PC-9 (cell line): ENCODE results near the gene BLM. TPM values are rescaled to one million over a fixed set of nuclear protein-coding genes. Genes with fewer than 3 reads are reported as not detected.
A peak's percentile ranks its signal among the peaks of the same experiment; 100 is the strongest.

Experiments
- BruUV-seq: library from RNA; stranded (reverse); fragments of 400-500 nt; replicated peaks from 2 replicates; lab custom pipeline; 2021; lab: Mats Ljungman, UMichigan
- CTCF ChIA-PET: fragments of 300-600 bp; sonication (Branson Sonifier 250); formaldehyde crosslinking; loops from one replicate; lab custom pipeline; 2022; ENCODE audit warnings: antibody characterized with exemption; lab: Charles Lee
- POLR2A ChIA-PET: fragments of 300-600 bp; sonication (Branson Sonifier 250); formaldehyde crosslinking; loops from one replicate; lab custom pipeline; 2022; ENCODE audit warnings: antibody characterized with exemption; ENCODE audit not compliant: unreplicated experiment; lab: Charles Lee
- DNase-seq, 2 experiments: peaks; one replicate each; pipeline versions ENCODE4 v3.0.0 to v3.0.0-alpha.2; 2015 to 2022; ENCODE audit warnings: mixed read lengths in 1 of 2
- H2AFZ ChIP-seq: fragments of 200-600 bp; sonication (generic); 2 replicates; pipeline ENCODE4 v1.8.1; 2017; ENCODE audit warnings: antibody characterized with exemption
- H3F3A ChIP-seq: fragments of 200-600 bp; sonication (generic); 2 replicates; pipeline ENCODE4 v1.8.1; 2017; ENCODE audit warnings: antibody characterized with exemption, mild to moderate bottlenecking, low read depth; ENCODE audit not compliant: insufficient read depth
- H3K27ac ChIP-seq: fragments of 200-600 bp; sonication (generic); 2 replicates; pipeline ENCODE4 v1.6.1; 2016; ENCODE audit warnings: mixed run types
- H3K27me3 ChIP-seq: fragments of 200-600 bp; sonication (generic); 2 replicates; pipeline ENCODE4 v1.6.1; 2016; ENCODE audit warnings: low read depth, mixed run types; ENCODE audit not compliant: insufficient read depth
- H3K36me3 ChIP-seq: fragments of 200-600 bp; sonication (generic); 2 replicates; pipeline ENCODE4 v1.6.1; 2016; ENCODE audit warnings: low read depth, mixed run types
- H3K4me1 ChIP-seq: fragments of 200-600 bp; sonication (generic); replicated peaks from 2 replicates; pipeline ENCODE4 v1.6.1; 2016; ENCODE audit warnings: mixed run types; ENCODE audit not compliant: insufficient read depth
- H3K4me2 ChIP-seq: fragments of 200-600 bp; sonication (generic); 2 replicates; pipeline ENCODE4 v1.6.1; 2017; ENCODE audit warnings: mixed run types
- H3K4me3 ChIP-seq: fragments of 200-600 bp; sonication (generic); 2 replicates; pipeline ENCODE4 v1.6.1; 2016; ENCODE audit warnings: mixed run types
- H3K79me2 ChIP-seq: fragments of 200-600 bp; sonication (generic); 2 replicates; pipeline ENCODE4 v1.6.1; 2017; ENCODE audit warnings: low read depth, mixed run types
- H3K9me2 ChIP-seq: fragments of 200-600 bp; sonication (generic); 2 replicates; pipeline ENCODE4 v1.8.1; 2017; ENCODE audit warnings: mild to moderate bottlenecking; ENCODE audit not compliant: insufficient read depth
- H3K9me3 ChIP-seq: fragments of 200-600 bp; sonication (generic); 2 replicates; pipeline ENCODE4 v1.8.1; 2016; ENCODE audit warnings: low read depth; ENCODE audit not compliant: insufficient read depth
- H4K20me1 ChIP-seq: fragments of 200-600 bp; sonication (generic); 2 replicates; pipeline ENCODE4 v1.8.1; 2017; ENCODE audit not compliant: insufficient read depth
- EZH2 ChIP-seq: fragments of 200-600 bp; sonication (generic); IDR thresholded peaks from 2 replicates; pipeline ENCODE4 v1.8.0; 2017; ENCODE audit warnings: antibody characterized with exemption, low read depth
- intact Hi-C: fragments of 100-400 bp; cut with micrococcal nuclease; formaldehyde crosslinking; loops from one replicate; pipeline ENCODE4 v1.10.0; 2022; ENCODE audit not compliant: unreplicated experiment
- total RNA-seq: library from RNA; stranded (reverse); gene quantifications from 2 replicates; pipeline ENCODE4 v1.2.3, GENCODE V29; 2021
- TF ChIP-seq, protein P1 (sequence below): fragments of 200-600 bp; sonication (generic); conservative IDR thresholded peaks from 2 replicates; pipeline ENCODE4 v1.6.1; 2017; ENCODE audit warnings: mixed run types, antibody characterized with exemption, mild to moderate bottlenecking, moderate library complexity

Gene BLM
- total RNA-seq, 1 experiment from 2014 or later = 19.1 TPM

DNA sequence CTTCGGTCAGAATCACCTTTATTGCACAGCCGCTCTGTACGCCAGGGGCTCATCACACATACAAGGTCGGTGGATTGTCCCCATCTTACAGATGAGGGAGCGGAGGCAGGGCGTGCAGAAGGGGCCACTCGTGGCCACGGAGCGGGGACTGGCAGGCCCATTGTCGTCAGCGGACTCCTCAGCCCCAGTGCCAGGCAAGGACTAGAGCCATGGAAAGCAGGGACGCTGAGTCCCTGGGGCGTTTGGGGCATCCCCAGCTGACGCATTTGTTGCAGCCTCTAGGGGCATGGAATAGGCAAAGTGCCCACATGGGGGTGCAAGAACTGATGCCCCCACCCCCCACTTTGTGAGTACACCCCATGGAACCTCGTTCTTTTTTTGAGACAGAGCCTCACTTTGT lies 121.4 kb downstream of the BLM start:
- BruUV-seq = no TSS peak
- H3K9me2 ChIP-seq = no peaks in the 10 kb centered on the region
- no peak for DNase-seq
- no peak for TF ChIP-seq EZH2
- TF ChIP-seq, protein P1, sequence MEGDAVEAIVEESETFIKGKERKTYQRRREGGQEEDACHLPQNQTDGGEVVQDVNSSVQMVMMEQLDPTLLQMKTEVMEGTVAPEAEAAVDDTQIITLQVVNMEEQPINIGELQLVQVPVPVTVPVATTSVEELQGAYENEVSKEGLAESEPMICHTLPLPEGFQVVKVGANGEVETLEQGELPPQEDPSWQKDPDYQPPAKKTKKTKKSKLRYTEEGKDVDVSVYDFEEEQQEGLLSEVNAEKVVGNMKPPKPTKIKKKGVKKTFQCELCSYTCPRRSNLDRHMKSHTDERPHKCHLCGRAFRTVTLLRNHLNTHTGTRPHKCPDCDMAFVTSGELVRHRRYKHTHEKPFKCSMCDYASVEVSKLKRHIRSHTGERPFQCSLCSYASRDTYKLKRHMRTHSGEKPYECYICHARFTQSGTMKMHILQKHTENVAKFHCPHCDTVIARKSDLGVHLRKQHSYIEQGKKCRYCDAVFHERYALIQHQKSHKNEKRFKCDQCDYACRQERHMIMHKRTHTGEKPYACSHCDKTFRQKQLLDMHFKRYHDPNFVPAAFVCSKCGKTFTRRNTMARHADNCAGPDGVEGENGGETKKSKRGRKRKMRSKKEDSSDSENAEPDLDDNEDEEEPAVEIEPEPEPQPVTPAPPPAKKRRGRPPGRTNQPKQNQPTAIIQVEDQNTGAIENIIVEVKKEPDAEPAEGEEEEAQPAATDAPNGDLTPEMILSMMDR = no peak
- no peaks in the 10 kb centered on the region for H3K9me3 ChIP-seq
- H2AFZ ChIP-seq = no peak overlapping the region
- H4K20me1 ChIP-seq = no peaks in the 10 kb centered on the region
- H3K4me1 ChIP-seq = no peaks in the 10 kb centered on the region
- H3K79me2 ChIP-seq = no peaks in the 10 kb centered on the region
- CTCF ChIA-PET = no interaction called here
- H3K4me2 ChIP-seq = no peak overlapping the region
- POLR2A ChIA-PET = no interaction called here
- H3F3A ChIP-seq = no peaks in the 10 kb centered on the region
- intact Hi-C loops = no loop called here
- no peak overlapping the region for H3K4me3 ChIP-seq
- no peak overlapping the region for H3K27ac ChIP-seq
- no peaks in the 10 kb centered on the region for H3K27me3 ChIP-seq
- no peaks in the 10 kb centered on the region for H3K36me3 ChIP-seq

DNA sequence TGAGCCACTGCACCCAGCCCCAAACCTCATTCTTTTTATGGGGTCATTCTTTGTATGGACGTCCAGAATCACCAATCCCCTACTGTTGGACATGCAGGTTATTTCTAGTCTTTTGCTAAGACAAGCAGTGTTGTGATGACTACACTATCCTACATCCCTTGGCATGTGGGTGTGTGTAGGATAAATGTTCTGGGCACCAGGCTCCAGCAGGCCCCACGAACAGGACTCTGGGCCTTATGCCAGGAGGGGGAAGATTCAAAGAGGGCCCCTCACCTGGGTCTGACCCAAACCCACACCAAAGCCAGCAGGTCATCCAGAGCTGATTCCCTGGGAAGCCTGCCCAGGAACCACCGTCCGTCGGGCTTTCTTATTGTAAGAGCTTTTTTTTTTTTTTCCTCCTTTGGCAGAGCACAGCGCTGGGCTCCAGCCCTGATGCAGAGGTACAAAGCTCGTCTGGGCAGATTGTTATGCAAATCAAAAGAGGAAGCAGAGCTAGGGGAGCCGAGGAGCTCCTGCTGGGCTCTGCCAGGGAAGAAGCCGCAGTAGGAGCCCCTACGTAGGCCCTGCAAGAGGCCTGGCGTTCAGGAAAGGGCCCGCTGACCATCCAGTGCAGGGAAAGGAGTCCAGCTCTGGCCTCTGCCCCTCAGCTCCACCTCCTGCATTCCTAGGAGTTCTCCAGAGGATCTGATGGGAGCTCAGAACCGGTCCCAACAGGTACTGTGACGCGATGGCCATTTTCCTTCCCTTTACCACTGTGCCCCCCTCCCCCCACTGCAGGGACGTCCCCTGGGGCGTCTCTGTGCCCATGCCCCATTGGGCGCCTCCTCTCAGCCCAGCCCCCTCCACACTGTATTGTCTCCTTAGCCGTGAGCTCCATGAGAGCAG lies 122.3 kb downstream of the BLM start:
- ChIA-PET POLR2A (no interaction called here), CTCF (no interaction called here)
- no peak overlapping the region for H3K4me2 ChIP-seq
- H2AFZ ChIP-seq = no peak overlapping the region
- H3K27me3 ChIP-seq = no peaks in the 10 kb centered on the region
- H3K27ac ChIP-seq = no peak overlapping the region
- no peaks in the 10 kb centered on the region for H3K36me3 ChIP-seq
- no peaks in the 10 kb centered on the region for H3K79me2 ChIP-seq
- no TSS peak for BruUV-seq
- H3K4me3 ChIP-seq = no peak overlapping the region
- TF ChIP-seq EZH2 = no peak
- TF ChIP-seq, protein P1 = no peak
- peak in 1 of 2 experiments; percentile 29 for DNase-seq
- H3F3A ChIP-seq = no peaks in the 10 kb centered on the region
- no peaks in the 10 kb centered on the region for H3K9me2 ChIP-seq
- H3K9me3 ChIP-seq = no peaks in the 10 kb centered on the region
- H3K4me1 ChIP-seq = no peaks in the 10 kb centered on the region
- intact Hi-C loops = no loop called here
- no peaks in the 10 kb centered on the region for H4K20me1 ChIP-seq

DNA sequence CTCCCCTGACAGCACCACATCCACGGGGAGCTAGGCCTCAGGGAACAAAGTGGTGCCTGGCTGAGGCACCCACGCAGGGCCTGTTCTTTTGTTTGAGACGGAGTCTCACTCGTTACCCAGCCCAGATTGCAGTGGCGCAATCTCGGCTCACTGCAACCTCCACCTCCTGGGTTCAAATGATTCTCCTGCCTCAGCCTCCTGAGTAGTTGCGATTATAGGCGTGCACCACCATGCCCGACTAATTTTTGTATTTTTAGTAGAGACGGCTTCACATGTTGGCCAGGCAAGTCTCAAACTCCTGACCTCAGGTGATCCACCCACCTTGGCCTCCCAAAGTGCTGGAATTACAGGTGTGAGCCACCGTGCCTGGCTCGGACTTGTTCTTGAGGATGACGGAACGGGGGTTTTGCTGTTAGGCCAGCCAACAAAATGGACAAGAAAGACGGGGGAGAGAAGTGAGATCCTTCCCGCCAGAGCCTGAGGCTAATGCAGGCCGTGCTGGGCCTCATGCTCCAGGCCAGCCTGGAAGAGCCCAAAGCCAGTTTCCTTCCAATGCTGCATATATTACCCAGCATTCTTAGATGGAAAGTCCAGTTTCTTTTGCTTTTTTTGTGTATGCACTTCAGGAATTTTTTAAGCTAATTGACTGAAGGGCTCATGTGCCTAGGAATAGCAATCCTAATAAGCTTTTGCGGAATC lies 123.2 kb downstream of the BLM start:
- H3K36me3 ChIP-seq = no peaks in the 10 kb centered on the region
- H4K20me1 ChIP-seq = no peaks in the 10 kb centered on the region
- no peak overlapping the region for H3K4me2 ChIP-seq
- H3F3A ChIP-seq = peaks cover 6% of the 10 kb centered on the region; the same call in 1 of the 2 replicates
- no peak overlapping the region for H3K27ac ChIP-seq
- intact Hi-C loops = no loop called here
- no peak overlapping the region for H2AFZ ChIP-seq
- no peaks in the 10 kb centered on the region; the same call in none of the 2 replicates for H3K4me1 ChIP-seq
- POLR2A ChIA-PET = no interaction called here
- no peak for TF ChIP-seq EZH2
- TF ChIP-seq, protein P1 = no peak
- no peaks in the 10 kb centered on the region for H3K27me3 ChIP-seq
- no peak overlapping the region for H3K4me3 ChIP-seq
- BruUV-seq = no TSS peak
- H3K79me2 ChIP-seq = no peaks in the 10 kb centered on the region
- CTCF ChIA-PET = no interaction called here
- no peaks in the 10 kb centered on the region for H3K9me3 ChIP-seq
- no peak for DNase-seq
- H3K9me2 ChIP-seq = no peaks in the 10 kb centered on the region
